SU-DHL-6 (cell line): ENCODE results near the gene GALNT9.

Experiments used
- EZH2phosphoT487 ChIP-seq: fragments of 200-600 bp; sonication (generic), shearing (Covaris generic); conservative IDR thresholded peaks from 2 replicates; pipeline ENCODE4 v1.6.1; 2018; ENCODE audit warnings: mild to moderate bottlenecking, antibody characterized with exemption, low read length, moderate library complexity, mixed read lengths
- TF ChIP-seq, protein P1 (sequence below): fragments of 200-600 bp; sonication (generic); IDR thresholded peaks from one replicate; pipeline ENCODE4 v1.5.1; 2017; ENCODE audit warnings: antibody characterized with exemption, mild to moderate bottlenecking, low read length, moderate library complexity; ENCODE audit not compliant: insufficient read depth, poor library complexity, severe bottlenecking

DNA sequence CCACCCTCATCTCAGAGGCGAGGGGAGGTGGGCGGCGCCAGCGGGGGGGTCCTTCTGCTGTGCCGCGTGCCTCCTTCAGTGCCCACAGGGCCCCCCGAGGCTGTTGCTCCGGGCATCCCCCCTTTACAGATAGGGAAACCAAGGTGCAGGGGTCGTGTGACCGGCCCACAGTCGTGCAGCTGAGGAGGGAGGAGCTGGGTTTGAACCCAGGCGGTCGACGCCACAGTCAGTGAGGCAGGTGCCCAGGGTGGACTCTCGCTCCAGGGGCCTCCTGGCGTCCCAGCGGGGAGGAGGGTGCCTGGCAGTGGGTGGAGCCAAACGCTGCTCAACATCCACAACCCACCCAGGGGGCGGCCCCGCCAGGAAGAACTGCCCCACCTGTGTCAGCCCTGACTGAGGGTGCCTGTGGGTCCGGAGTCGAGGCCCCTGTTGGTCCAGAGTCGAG, 8.6 kb downstream of the GALNT9 start:
- TF ChIP-seq, protein P1, sequence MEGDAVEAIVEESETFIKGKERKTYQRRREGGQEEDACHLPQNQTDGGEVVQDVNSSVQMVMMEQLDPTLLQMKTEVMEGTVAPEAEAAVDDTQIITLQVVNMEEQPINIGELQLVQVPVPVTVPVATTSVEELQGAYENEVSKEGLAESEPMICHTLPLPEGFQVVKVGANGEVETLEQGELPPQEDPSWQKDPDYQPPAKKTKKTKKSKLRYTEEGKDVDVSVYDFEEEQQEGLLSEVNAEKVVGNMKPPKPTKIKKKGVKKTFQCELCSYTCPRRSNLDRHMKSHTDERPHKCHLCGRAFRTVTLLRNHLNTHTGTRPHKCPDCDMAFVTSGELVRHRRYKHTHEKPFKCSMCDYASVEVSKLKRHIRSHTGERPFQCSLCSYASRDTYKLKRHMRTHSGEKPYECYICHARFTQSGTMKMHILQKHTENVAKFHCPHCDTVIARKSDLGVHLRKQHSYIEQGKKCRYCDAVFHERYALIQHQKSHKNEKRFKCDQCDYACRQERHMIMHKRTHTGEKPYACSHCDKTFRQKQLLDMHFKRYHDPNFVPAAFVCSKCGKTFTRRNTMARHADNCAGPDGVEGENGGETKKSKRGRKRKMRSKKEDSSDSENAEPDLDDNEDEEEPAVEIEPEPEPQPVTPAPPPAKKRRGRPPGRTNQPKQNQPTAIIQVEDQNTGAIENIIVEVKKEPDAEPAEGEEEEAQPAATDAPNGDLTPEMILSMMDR, result no peak
- TF ChIP-seq EZH2phosphoT487, result no peak
